ENCODE results near the gene FBXL7.
A peak's percentile ranks its signal among the peaks of the same experiment; 100 is the strongest.

FBXL7 gene

GRCh38 chr5:15570491-15570890 lies 70.5 kb downstream of the FBXL7 start:
- TF ChIP-seq BACH2 (CRISPR knock-in tag; IDR thresholded peaks at IDR 0.05; ENCODE audit: borderline replicate concordance) = no peak
- no peak for TF ChIP-seq PPARA (CRISPR knock-in tag; IDR thresholded peaks at IDR 0.05; ENCODE audit: borderline replicate concordance)
- no peak for TF ChIP-seq ISL1 (CRISPR knock-in tag; IDR thresholded peaks at IDR 0.05)
- no peak for TF ChIP-seq SNAI2 (CRISPR knock-in tag; IDR thresholded peaks at IDR 0.05)
- no peak for TF ChIP-seq CSRNP3 (CRISPR knock-in tag; IDR thresholded peaks at IDR 0.05)
- no peak for TF ChIP-seq ARNTL (CRISPR knock-in tag; IDR thresholded peaks at IDR 0.05; ENCODE audit: borderline replicate concordance, low read depth)
- TF ChIP-seq CSDC2 (CRISPR knock-in tag; IDR thresholded peaks at IDR 0.05) = no peak
- TF ChIP-seq POU6F1 (CRISPR knock-in tag; IDR thresholded peaks at IDR 0.05; ENCODE audit: borderline replicate concordance, low read depth) = no peak
- no peak for ATAC-seq

GRCh38 chr5:15571081-15571480 lies 71.1 kb downstream of the FBXL7 start:
- ATAC-seq = no peak
- no peak for TF ChIP-seq ARNTL (CRISPR knock-in tag; IDR thresholded peaks at IDR 0.05; ENCODE audit: borderline replicate concordance, low read depth)

GRCh38 chr5:15571618-15572017 lies 71.6 kb downstream of the FBXL7 start:
- no peak for ATAC-seq
- TF ChIP-seq PPARA (CRISPR knock-in tag; IDR thresholded peaks at IDR 0.05; ENCODE audit: borderline replicate concordance) (no peak), ZFP3 (CRISPR knock-in tag; IDR thresholded peaks at IDR 0.05) (no peak), ZFP30 (CRISPR knock-in tag; IDR thresholded peaks at IDR 0.05) (no peak), GLIS3 (CRISPR knock-in tag; IDR thresholded peaks at IDR 0.05) (no peak), ISL1 (CRISPR knock-in tag; IDR thresholded peaks at IDR 0.05) (no peak), SNAI2 (CRISPR knock-in tag; IDR thresholded peaks at IDR 0.05) (no peak), PATZ1 (CRISPR knock-in tag; IDR thresholded peaks at IDR 0.05; ENCODE audit: borderline replicate concordance) (no peak), ARNTL (CRISPR knock-in tag; IDR thresholded peaks at IDR 0.05; ENCODE audit: borderline replicate concordance, low read depth) (no peak), CREB5 (CRISPR knock-in tag; IDR thresholded peaks at IDR 0.05; ENCODE audit: low read depth) (no peak), ESRRG (CRISPR knock-in tag; IDR thresholded peaks at IDR 0.05) (no peak), POU6F1 (CRISPR knock-in tag; IDR thresholded peaks at IDR 0.05; ENCODE audit: borderline replicate concordance, low read depth) (no peak), ZNF70 (CRISPR knock-in tag; IDR thresholded peaks at IDR 0.05) (no peak), ZC3H10 (CRISPR knock-in tag; IDR thresholded peaks at IDR 0.05) (no peak), CSDC2 (CRISPR knock-in tag; IDR thresholded peaks at IDR 0.05) (no peak), BACH2 (CRISPR knock-in tag; IDR thresholded peaks at IDR 0.05; ENCODE audit: borderline replicate concordance) (no peak)

GRCh38 chr5:15573590-15573989 lies 73.6 kb downstream of the FBXL7 start:
- ATAC-seq = peak; percentile 42
- TF ChIP-seq BACH2 (CRISPR knock-in tag; IDR thresholded peaks at IDR 0.05; ENCODE audit: borderline replicate concordance) (no peak), TSHZ2 (CRISPR knock-in tag; IDR thresholded peaks at IDR 0.05) (no peak), PATZ1 (CRISPR knock-in tag; IDR thresholded peaks at IDR 0.05; ENCODE audit: borderline replicate concordance) (no peak)
